Liver (tissue), 9 donors: Measurements from ENCODE around the gene COPA. TPM values are rescaled to one million over a fixed set of nuclear protein-coding genes. Genes with fewer than 3 reads are reported as not detected.

Experiments
- DNase-seq: peaks from one replicate; pipeline ENCODE4 v3.0.0-alpha.2; 2017; ENCODE audit warnings: low spot score
- H3K27ac ChIP-seq, 2 donors: one replicate each; pipeline ENCODE4 v1.7.0; 2013; ENCODE audit warnings: inconsistent platforms in 2 of 2, low read length in 2 of 2, control low read depth in 1 of 2, low read depth in 1 of 2, mild to moderate bottlenecking in 1 of 2
- H3K27me3 ChIP-seq, 4 donors: one replicate each; pipeline versions ENCODE4 v1.6.1 to v1.7.0; 2013; ENCODE audit warnings: low read length in 3 of 4, inconsistent platforms in 1 of 4, mild to moderate bottlenecking in 1 of 4, moderate library complexity in 1 of 4; ENCODE audit not compliant: control insufficient read depth in 4 of 4, insufficient read depth in 4 of 4
- H3K36me3 ChIP-seq, 4 donors: one replicate each; pipeline versions ENCODE4 v1.6.1 to v1.7.0; 2013; ENCODE audit warnings: low read length in 3 of 4, mild to moderate bottlenecking in 3 of 4, low read depth in 1 of 4, moderate library complexity in 1 of 4; ENCODE audit not compliant: control insufficient read depth in 4 of 4, insufficient read depth in 3 of 4
- H3K4me1 ChIP-seq, 4 donors: one replicate each; pipeline versions ENCODE4 v1.6.1 to v1.7.0; 2013; ENCODE audit warnings: low read length in 3 of 4, mild to moderate bottlenecking in 3 of 4, moderate library complexity in 1 of 4; ENCODE audit not compliant: control insufficient read depth in 4 of 4, insufficient read depth in 4 of 4
- H3K4me3 ChIP-seq, 3 donors: one replicate each; pipeline versions ENCODE4 v1.6.1 to v1.7.0; 2013; ENCODE audit warnings: low read length in 3 of 3, control low read depth in 1 of 3, low read depth in 1 of 3, mild to moderate bottlenecking in 1 of 3
- H3K9ac ChIP-seq, 2 donors: one replicate each; pipeline ENCODE4 v1.7.0; 2013; ENCODE audit warnings: low read length in 2 of 2, mild to moderate bottlenecking in 2 of 2, moderate library complexity in 2 of 2, control low read depth in 1 of 2, low read depth in 1 of 2
- H3K9me3 ChIP-seq, 4 donors: one replicate each; pipeline versions ENCODE4 v1.6.1 to v1.7.0; 2013; ENCODE audit warnings: low read length in 3 of 4; ENCODE audit not compliant: control insufficient read depth in 4 of 4
- CTCF ChIP-seq: fragments of 150-350 bp; IDR thresholded peaks from 2 replicates; pipeline ENCODE4 v1.5.1; 2017; ENCODE audit warnings: improper control_type of control experiment, low read depth, low read length; ENCODE audit not compliant: missing input control
- FOXA2 ChIP-seq: IDR thresholded peaks from 2 replicates; pipeline ENCODE4 v1.6.1; 2016; ENCODE audit warnings: antibody characterized with exemption
- HNF4A ChIP-seq, 2 donors: conservative IDR thresholded peaks; 2 replicates each; pipeline ENCODE4 v1.6.1; 2016; ENCODE audit warnings: antibody characterized with exemption in 2 of 2, mild to moderate bottlenecking in 2 of 2
- HNF4G ChIP-seq: IDR thresholded peaks from 2 replicates; pipeline ENCODE4 v1.6.1; 2016; ENCODE audit warnings: antibody characterized with exemption
- JUND ChIP-seq, 2 donors: IDR thresholded peaks; 2 replicates each; pipeline ENCODE4 v1.6.1; 2016; ENCODE audit warnings: antibody characterized with exemption in 2 of 2
- MAX ChIP-seq: IDR thresholded peaks from 2 replicates; pipeline ENCODE4 v1.6.1; 2016; ENCODE audit warnings: antibody characterized with exemption
- RAD21 ChIP-seq, 2 donors: IDR thresholded peaks; 2 replicates each; pipeline ENCODE4 v1.6.1; 2016; ENCODE audit warnings: antibody characterized with exemption in 2 of 2, mild to moderate bottlenecking in 2 of 2
- REST ChIP-seq: IDR thresholded peaks from 2 replicates; pipeline ENCODE4 v1.6.1; 2016; ENCODE audit warnings: antibody characterized with exemption, mild to moderate bottlenecking
- RXRA ChIP-seq, 2 donors: IDR thresholded peaks; 2 replicates each; pipeline ENCODE4 v1.6.1; 2017 to 2018; ENCODE audit warnings: antibody characterized with exemption in 2 of 2, mild to moderate bottlenecking in 1 of 2
- TAF1 ChIP-seq: conservative IDR thresholded peaks from 2 replicates; pipeline ENCODE4 v1.6.1; 2016; ENCODE audit warnings: antibody characterized with exemption, mild to moderate bottlenecking
- YY1 ChIP-seq: IDR thresholded peaks from 2 replicates; pipeline ENCODE4 v1.6.1; 2016; ENCODE audit warnings: antibody characterized with exemption, mild to moderate bottlenecking
- ZBTB33 ChIP-seq: IDR thresholded peaks from 2 replicates; pipeline ENCODE4 v1.6.1; 2016; ENCODE audit warnings: antibody characterized with exemption
- WGBS: extraction: QIAGEN DNeasy Blood & Tissue Kit; methylation state at CpG from one replicate; pipeline ENCODE4 v1.1.7; 2013; 5-methylcytosine and 5-hydroxymethylcytosine counted together
- polyA plus RNA-seq, 2 donors: library from polyadenylated mRNA; stranded (reverse) in 1 of 2; unstranded in 1 of 2; fragments of 200-250 nt in 1 of 2; fragments of >200 nt in 1 of 2; fragmentation: Nextera tagmentation in 1 of 2; extraction: Ambion mirVana in 1 of 2; gene quantifications; one replicate each; pipeline versions ENCODE4 v1.2.1 to v1.2.3, GENCODE V29; 2013 to 2015
- total RNA-seq, 2 donors: library from RNA; depleted of rRNA; stranded (reverse); fragments of >200 nt; gene quantifications; one replicate each; pipeline ENCODE4 v1.2.3, GENCODE V29; 2014
- donor health status: healthy.
- donor health status: healthy.
- donor health status: healthy.
- donor health status: healthy.
- donor health status: healthy.

COPA gene
- total and polyA plus RNA-seq, 4 donors = 46.8 to 145 (median 75.9) TPM

- DNase-seq = no peak
- 86% methylated on average over 5 of the region's 5 CpGs for whole genome bisulfite sequencing
- no peak overlapping the region for H3K9ac ChIP-seq
These were observed 11.4 kb upstream of the COPA start for GRCh38 chr1:160354388-160354985.

GRCh38 chr1:160353223-160353622 is 10.2 kb upstream of the COPA start:
- TF ChIP-seq TAF1 (no peak), REST (no peak)
- no peak overlapping the region for H3K9ac ChIP-seq
- H3K36me3 ChIP-seq = peaks cover 28 to 96% (median 94%) of the 10 kb centered on the region in 4 donors
- no peak overlapping the region for H3K27ac ChIP-seq
- H3K4me3 ChIP-seq = no peak overlapping the region
- no peaks in the 10 kb centered on the region for H3K4me1 ChIP-seq
- H3K27me3 ChIP-seq = no peaks in the 10 kb centered on the region
- no peaks in the 10 kb centered on the region for H3K9me3 ChIP-seq
- DNase-seq = no peak
- WGBS = 95% methylated on average over 2 of the region's 2 CpGs

More at GRCh38 chr1:160354388-160354985, 11.4 kb upstream of the COPA start:
- H3K27me3 ChIP-seq = no peaks in the 10 kb centered on the region
- H3K4me3 ChIP-seq = no peak overlapping the region
- no peaks in the 10 kb centered on the region for H3K4me1 ChIP-seq
- TF ChIP-seq MAX = no peak
- TF ChIP-seq CTCF = peak; percentile 31
- peak in 1 of 2 donors; percentile 47 for TF ChIP-seq RAD21 (IDR thresholded peaks at IDR 0.05)
- no peak overlapping the region for H3K27ac ChIP-seq
- H3K36me3 ChIP-seq = peaks cover 23 to 92% (median 89%) of the 10 kb centered on the region in 4 donors
- H3K9me3 ChIP-seq = no peaks in the 10 kb centered on the region

- Histone ChIP-seq H3K9ac (no peak overlapping the region), H3K27me3 (no peaks in the 10 kb centered on the region), H3K9me3 (no peaks in the 10 kb centered on the region), H3K36me3 (peaks cover 26 to 94% (median 90%) of the 10 kb centered on the region in 4 donors), H3K27ac (no peak overlapping the region), H3K4me3 (no peak overlapping the region), H3K4me1 (no peaks in the 10 kb centered on the region)
- no peak for TF ChIP-seq YY1
- TF ChIP-seq FOXA2 = no peak
- TF ChIP-seq CTCF = no peak
- no peak for TF ChIP-seq REST
- TF ChIP-seq HNF4A (conservative IDR thresholded peaks at IDR 0.05) = no peak
- no peak for TF ChIP-seq HNF4G
- no peak for TF ChIP-seq JUND (IDR thresholded peaks at IDR 0.05)
- TF ChIP-seq ZBTB33 = no peak
- no peak for TF ChIP-seq RXRA (IDR thresholded peaks at IDR 0.05)
- WGBS = 91% methylated on average over 8 of the region's 8 CpGs
- no peak for DNase-seq
These were observed 9.5 kb upstream of the COPA start for GRCh38 chr1:160352555-160352954.
